A673 (cell line): ENCODE measurements around the gene SLC7A8. TPM values are rescaled to one million over a fixed set of nuclear protein-coding genes. Genes with fewer than 3 reads are reported as not detected.
A peak's percentile ranks its signal among the peaks of the same experiment; 100 is the strongest.

Experiments
- BruUV-seq: library from RNA; stranded (reverse); fragments of 400-500 nt; replicated peaks from 2 replicates; lab custom pipeline; 2021; lab: Mats Ljungman, UMichigan
- CTCF ChIA-PET: fragments of 300-600 bp; sonication (Branson Sonifier 250); formaldehyde crosslinking; loops from one replicate; lab custom pipeline; 2022; ENCODE audit warnings: antibody characterized with exemption; lab: Charles Lee
- POLR2A ChIA-PET: fragments of 300-600 bp; sonication (Branson Sonifier 250); formaldehyde crosslinking; loops from one replicate; lab custom pipeline; 2022; ENCODE audit warnings: antibody characterized with exemption; ENCODE audit not compliant: low non-redundant PET; lab: Charles Lee
- DNase-seq: peaks from one replicate; pipeline ENCODE4 v3.0.0-alpha.2; 2015; ENCODE audit warnings: low spot score
- H3K27ac ChIP-seq: fragments of 200-600 bp; sonication (generic); 2 replicates; pipeline ENCODE4 v1.5.1; 2016; ENCODE audit warnings: mixed run types, low read depth, mild to moderate bottlenecking, mixed read lengths, antibody characterized with exemption, low read length; ENCODE audit not compliant: poor library complexity, severe bottlenecking
- H3K27me3 ChIP-seq: fragments of 200-600 bp; sonication (generic); replicated peaks from 2 replicates; pipeline ENCODE4 v1.6.1; 2017; ENCODE audit warnings: mixed run types, low read depth, mild to moderate bottlenecking, mixed read lengths, antibody characterized with exemption, low read length; ENCODE audit not compliant: insufficient read depth, poor library complexity
- H3K36me3 ChIP-seq: fragments of 200-600 bp; sonication (generic); 2 replicates; pipeline ENCODE4 v1.6.1; 2016; ENCODE audit warnings: mixed run types, mild to moderate bottlenecking, mixed read lengths, antibody characterized with exemption, low read length; ENCODE audit not compliant: insufficient read depth, poor library complexity, severe bottlenecking
- H3K4me1 ChIP-seq: fragments of 200-600 bp; sonication (generic); 2 replicates; pipeline ENCODE4 v1.6.1; 2017; ENCODE audit warnings: mixed run types, mild to moderate bottlenecking, mixed read lengths, antibody characterized with exemption, low read length; ENCODE audit not compliant: insufficient read depth, poor library complexity, severe bottlenecking
- H3K4me3 ChIP-seq: fragments of 200-600 bp; sonication (generic); 2 replicates; pipeline ENCODE4 v1.5.1; 2016; ENCODE audit warnings: low read depth, mixed run types, mild to moderate bottlenecking, mixed read lengths, low read length; ENCODE audit not compliant: poor library complexity, severe bottlenecking
- H3K9me3 ChIP-seq: fragments of 200-600 bp; sonication (generic); 2 replicates; pipeline ENCODE4 v1.6.1; 2016; ENCODE audit warnings: mixed run types, low read depth, mild to moderate bottlenecking, mixed read lengths, antibody characterized with exemption, low read length; ENCODE audit not compliant: poor library complexity, severe bottlenecking
- CTCF ChIP-seq: fragments of 300-800, 200-600 bp; sonication (generic); conservative IDR thresholded peaks from 2 replicates; pipeline ENCODE4 v1.5.1; 2017; ENCODE audit warnings: low read depth, mild to moderate bottlenecking, antibody characterized with exemption, low read length, moderate library complexity, mixed read lengths
- EZH2 ChIP-seq: fragments of 200-600 bp; sonication (generic); IDR thresholded peaks from 2 replicates; pipeline ENCODE4 v1.6.1; 2017; ENCODE audit warnings: borderline replicate concordance, low read depth, mild to moderate bottlenecking, mixed read lengths, antibody characterized with exemption, low read length; ENCODE audit not compliant: poor library complexity, severe bottlenecking
- intact Hi-C: fragments of 100-400 bp; cut with micrococcal nuclease; formaldehyde crosslinking; loops from one replicate; pipeline ENCODE4 v1.10.0; 2022; ENCODE audit not compliant: unreplicated experiment
- total RNA-seq: library from RNA; stranded (reverse); gene quantifications from 2 replicates; pipeline ENCODE4 v1.2.3, GENCODE V29; 2021

Gene SLC7A8
- total RNA-seq, 1 experiment from 2014 or later: 18.3 TPM

GRCh38 chr14:23115918-23116317 is 67.5 kb downstream of the SLC7A8 start:
- Histone ChIP-seq H3K27ac (no peak overlapping the region), H3K27me3 (peaks cover 12% of the 10 kb centered on the region), H3K9me3 (no peaks in the 10 kb centered on the region), H3K4me3 (no peak overlapping the region), H3K4me1 (no peaks in the 10 kb centered on the region), H3K36me3 (no peaks in the 10 kb centered on the region)
- intact Hi-C loops: no loop called here
- no TSS peak for BruUV-seq
- no peak for DNase-seq
- TF ChIP-seq CTCF (no peak), EZH2 (no peak)
- CTCF ChIA-PET: no interaction called here
- POLR2A ChIA-PET: no interaction called here

DNA sequence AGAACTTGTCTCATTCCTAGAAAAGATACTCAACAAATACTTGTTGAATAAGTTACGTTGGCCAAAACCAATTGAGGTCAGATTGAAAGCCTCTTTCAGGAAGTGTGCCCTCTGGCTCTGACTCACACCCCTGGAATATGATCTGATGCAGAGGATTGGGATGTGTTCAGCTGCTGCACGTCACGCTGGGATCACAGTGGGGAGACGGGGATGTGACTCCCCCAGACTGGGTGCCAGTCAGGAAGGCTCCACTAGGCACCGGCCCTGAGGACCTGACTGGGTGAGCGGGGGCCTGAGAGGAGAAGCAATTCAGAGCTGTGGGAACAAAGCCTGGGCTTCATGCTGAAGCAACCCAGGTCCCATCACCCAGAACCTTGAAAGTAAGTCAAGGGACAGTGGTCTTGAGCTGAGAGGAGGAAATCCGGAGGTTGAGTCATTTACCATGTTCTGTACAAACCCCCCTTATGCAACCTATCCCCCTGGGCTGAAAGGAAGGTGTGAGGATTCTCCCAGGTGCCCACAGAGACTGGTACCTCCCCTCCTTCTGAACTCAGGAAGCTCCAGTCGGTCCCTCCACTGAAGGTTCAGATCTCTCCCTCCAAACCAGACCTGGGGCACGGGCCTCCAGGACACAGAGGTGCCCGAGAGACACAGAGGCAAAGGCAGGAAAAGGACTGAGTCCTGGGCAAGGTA is 68.3 kb downstream of the SLC7A8 start:
- TF ChIP-seq EZH2: no peak
- no peak for TF ChIP-seq CTCF
- H3K9me3 ChIP-seq: no peaks in the 10 kb centered on the region
- ChIA-PET CTCF (no interaction called here), POLR2A (no interaction called here)
- no peaks in the 10 kb centered on the region for H3K36me3 ChIP-seq
- DNase-seq: peak; percentile 32
- H3K27me3 ChIP-seq: peaks cover 13% of the 10 kb centered on the region
- no peak overlapping the region for H3K27ac ChIP-seq
- BruUV-seq: no TSS peak
- intact Hi-C loops: no loop called here
- H3K4me1 ChIP-seq: no peaks in the 10 kb centered on the region
- no peak overlapping the region for H3K4me3 ChIP-seq

GRCh38 chr14:23114669-23115038 is 68.8 kb downstream of the SLC7A8 start:
- ChIA-PET CTCF (no interaction called here), POLR2A (no interaction called here)
- intact Hi-C loops: no loop called here
- TF ChIP-seq CTCF: no peak
- TF ChIP-seq EZH2: no peak
- H3K36me3 ChIP-seq: no peaks in the 10 kb centered on the region
- no peak overlapping the region for H3K4me3 ChIP-seq
- H3K27me3 ChIP-seq: peaks cover 13% of the 10 kb centered on the region
- DNase-seq: no peak
- BruUV-seq: no TSS peak
- no peaks in the 10 kb centered on the region for H3K9me3 ChIP-seq
- H3K4me1 ChIP-seq: no peaks in the 10 kb centered on the region
- no peak overlapping the region for H3K27ac ChIP-seq
